ENCODE measurements around the gene ERCC1.
A peak's percentile ranks its signal among the peaks of the same experiment; 100 is the strongest.

Gene ERCC1

GRCh38 chr19:45423589-45424190 lies at the start of gene ERCC1:
Gene ERCC1, minus strand, starts transcription at chr19:45423917. Its CDS starts 543 bp downstream, at chr19:45423374.
- DNase-seq (ENCODE audit: low spot score), result peak; percentile 95

- DNase-seq (ENCODE audit: low spot score), result no peak
These were observed 49.6 kb upstream of the ERCC1 start for GRCh38 chr19:45473367-45473681.

- peak; percentile 24 for DNase-seq (ENCODE audit: low spot score)
These were observed 49.0 kb upstream of the ERCC1 start for GRCh38 chr19:45472563-45473366.

GRCh38 chr19:45471931-45472562 lies 48.3 kb upstream of the ERCC1 start:
- no peak for DNase-seq (ENCODE audit: low spot score)

DNA sequence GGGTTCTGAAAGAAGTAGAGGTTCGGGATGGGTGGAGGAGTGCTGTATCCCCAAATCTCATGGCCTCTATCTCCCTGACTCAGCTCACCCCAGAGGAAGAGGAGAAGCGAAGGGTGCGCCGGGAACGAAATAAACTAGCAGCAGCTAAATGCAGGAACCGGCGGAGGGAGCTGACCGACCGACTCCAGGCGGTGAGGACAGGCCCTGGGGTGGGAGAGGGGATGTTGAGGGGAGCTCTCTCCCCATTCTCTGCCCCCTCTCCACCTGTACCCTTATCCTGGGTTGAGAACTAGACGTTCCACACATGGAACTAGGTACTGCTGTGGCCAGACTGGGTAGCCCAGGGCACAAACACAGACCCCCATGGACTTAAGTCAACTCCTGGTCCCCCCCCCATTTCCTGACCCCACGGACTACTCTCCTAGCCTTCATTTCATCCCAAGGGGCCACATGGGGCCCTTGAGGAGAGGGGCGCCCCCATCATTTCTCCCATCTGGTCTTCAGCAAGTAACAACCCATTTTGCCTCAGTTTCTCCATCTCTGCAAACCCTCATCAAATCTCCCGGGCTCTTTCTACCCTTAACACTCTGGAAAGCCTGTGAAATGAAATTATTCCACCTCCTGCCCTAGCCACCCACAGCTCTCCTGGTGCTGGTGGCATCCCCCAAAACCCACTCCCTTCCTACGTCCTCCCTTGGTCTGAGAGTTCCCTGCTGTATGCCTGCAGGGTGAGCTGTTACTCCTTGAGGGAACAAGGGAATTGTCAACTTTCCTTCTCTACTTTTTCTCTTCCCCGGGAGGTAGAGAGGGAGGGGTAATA lies 47.6 kb upstream of the ERCC1 start:
- no peak for DNase-seq (ENCODE audit: low spot score)

DNA sequence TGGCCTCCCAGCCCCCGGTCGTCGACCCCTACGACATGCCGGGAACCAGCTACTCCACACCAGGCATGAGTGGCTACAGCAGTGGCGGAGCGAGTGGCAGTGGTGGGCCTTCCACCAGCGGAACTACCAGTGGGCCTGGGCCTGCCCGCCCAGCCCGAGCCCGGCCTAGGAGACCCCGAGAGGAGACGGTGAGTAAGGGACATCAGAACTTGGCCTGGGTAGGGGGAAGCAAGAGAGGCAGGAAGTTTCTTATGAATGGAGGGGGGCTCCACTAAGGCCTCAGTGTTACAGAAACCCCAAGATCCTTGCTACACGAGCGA lies 47.0 kb upstream of the ERCC1 start:
- no peak for DNase-seq (ENCODE audit: low spot score)

DNA sequence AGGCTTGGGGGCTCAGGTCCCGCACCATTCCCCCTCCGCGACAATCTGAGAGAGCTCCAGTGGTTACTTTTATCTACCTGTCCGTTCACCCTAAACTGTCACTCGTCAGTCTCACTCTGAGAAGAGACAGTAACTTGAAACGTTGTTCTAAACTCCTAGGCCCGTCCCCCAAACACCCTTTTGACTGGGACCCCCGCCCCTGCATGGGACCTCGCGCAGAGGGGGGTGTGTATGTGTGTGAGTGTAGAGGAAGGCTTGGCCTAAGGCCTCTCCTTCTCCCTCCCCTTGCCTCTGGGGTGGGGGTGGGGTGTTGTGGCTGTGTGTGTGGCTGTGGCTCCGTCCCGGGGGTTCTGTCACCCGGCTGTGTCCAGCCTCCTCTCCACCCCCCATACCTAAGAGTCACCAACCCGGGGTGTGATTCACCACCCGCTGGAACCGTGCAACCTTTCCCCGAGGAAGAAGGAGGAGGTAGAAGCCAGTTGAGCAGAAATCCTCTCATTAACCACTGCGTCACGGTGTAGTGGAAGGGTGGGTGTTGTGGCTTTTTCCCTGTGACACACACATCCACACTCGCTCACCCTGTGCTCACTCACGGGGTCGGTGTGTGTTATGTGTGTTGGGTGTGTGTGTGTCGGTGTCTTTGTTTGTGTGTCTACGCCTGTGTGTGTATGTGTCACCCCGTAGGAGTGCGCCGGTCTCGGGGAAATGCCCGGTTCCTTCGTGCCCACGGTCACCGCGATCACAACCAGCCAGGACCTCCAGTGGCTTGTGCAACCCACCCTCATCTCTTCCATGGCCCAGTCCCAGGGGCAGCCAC lies 46.4 kb upstream of the ERCC1 start:
- DNase-seq (ENCODE audit: low spot score), result peak; percentile 44

DNA sequence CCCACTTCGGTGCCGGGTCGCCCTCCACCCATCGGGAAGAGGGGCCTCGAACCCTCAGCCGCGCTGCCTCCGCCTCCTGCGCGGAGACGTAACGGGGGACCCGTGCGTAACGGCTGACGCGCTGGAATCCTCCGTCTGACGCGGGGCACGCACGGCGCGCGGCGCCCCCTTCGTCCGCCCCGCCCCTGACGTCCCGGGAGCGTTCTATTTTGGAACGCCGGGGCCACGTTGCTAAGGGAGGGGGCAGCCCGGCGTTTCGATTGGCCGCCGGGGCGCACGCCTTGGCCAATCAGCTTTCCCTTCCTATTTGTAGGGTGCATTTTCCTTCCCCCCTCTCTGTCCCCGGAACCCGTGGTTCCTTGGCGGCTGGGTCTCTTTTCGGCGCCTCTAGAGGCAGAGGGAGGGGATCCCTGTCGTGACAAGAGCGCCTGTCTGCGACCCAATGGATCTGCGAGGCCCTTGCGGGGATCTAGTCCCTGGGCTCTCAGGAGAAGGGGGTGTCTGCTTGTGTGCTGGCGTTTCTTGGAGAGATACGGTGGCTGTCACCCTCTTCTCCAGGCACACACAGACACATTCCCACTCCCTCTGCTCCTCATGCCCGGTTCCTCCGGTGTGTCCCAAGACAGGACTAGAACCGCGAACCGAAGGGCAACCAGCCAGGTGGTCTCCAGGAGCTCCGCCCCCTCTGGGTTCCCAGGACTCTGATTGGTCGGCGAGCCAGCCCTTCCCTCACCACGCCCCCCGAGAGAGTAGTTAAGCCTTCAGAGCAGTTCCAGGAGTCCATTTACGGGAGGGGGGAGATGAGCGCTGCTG lies 45.6 kb upstream of the ERCC1 start:
- peak; percentile 78 for DNase-seq (ENCODE audit: low spot score)

DNA sequence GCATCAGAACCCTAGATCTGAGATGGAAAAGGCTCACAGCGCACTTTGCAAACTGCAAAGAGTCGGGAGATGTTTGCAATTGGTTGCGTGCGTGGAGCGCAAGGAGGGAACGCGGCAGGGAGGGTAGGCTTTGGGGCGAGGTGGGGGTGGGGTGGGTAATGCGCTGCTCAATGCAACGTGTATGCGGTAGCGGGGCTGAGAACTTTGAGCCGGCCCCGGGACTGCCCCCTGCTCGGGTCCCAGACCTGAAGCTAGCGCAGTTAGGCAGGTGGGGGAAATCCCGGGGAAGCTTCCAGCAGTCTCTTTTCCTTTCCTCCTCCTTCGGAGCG lies 45.0 kb upstream of the ERCC1 start:
- DNase-seq (ENCODE audit: low spot score), result no peak

GRCh38 chr19:45468159-45468651 lies 44.5 kb upstream of the ERCC1 start:
- DNase-seq (ENCODE audit: low spot score), result peak; percentile 14

- peak; percentile 95 for DNase-seq (ENCODE audit: low spot score)
These were observed 43.9 kb upstream of the ERCC1 start, which contains the start of gene FOSB for GRCh38 chr19:45467456-45468158. Gene FOSB, plus strand, starts transcription at chr19:45467996. Its CDS starts 591 bp downstream, at chr19:45468587.

- peak; percentile 12 for DNase-seq (ENCODE audit: low spot score)
These were observed 43.4 kb upstream of the ERCC1 start for GRCh38 chr19:45467115-45467455.

DNA sequence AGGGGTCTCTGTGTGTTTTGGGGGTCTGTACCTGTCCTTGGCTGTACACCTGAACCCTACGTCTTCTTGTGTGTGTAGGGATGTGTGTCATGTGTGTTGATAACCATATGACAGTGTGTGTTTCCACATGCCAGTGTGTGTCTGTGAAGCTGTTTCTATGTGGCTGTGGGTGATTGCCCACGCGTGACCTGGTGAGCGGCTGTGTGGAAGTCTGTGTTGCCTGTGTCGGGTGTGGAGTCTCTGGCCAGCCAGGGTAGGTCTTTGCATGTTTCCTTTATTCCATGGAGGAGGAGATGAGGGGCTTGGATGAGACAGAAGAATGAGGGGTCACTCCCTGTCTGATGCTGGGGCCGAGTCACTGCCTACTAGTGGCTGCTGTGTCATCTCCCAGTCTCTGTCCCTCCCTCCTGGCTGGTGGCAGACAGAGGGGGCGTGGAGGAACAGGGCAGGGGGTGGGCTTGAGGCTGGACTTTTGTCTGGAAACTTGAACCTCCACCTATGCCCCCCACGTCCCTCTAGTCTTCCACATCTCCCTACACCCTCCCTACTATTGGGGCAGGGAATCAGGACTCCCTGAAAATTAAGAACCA lies 41.2 kb upstream of the ERCC1 start:
- DNase-seq (ENCODE audit: low spot score), result no peak

- no peak for DNase-seq (ENCODE audit: low spot score)
These were observed 40.6 kb upstream of the ERCC1 start for GRCh38 chr19:45464274-45464673.

DNA sequence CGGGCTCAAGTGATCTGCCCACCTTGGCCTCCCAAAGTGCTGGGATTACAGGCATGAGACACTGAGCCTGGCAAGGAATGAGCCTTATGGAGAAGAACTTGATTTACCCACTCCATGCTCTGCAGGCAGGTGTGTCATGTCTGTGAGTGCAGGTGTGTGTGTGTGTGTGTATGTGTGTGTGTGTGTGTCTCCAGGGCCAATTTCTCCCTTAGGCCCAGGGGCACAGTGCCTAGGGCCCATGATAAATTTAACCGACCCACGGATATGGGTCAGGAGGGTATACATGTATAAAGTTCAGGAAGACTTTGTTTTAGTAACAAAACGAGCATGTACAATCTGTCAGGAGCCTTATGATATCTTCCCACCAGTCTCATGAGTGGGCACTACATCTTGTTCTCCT lies 39.5 kb upstream of the ERCC1 start:
- no peak for DNase-seq (ENCODE audit: low spot score)

- DNase-seq (ENCODE audit: low spot score), result no peak
These were observed 38.5 kb upstream of the ERCC1 start for GRCh38 chr19:45462174-45462573.

- DNase-seq (ENCODE audit: low spot score), result no peak
These were observed 37.2 kb upstream of the ERCC1 start for GRCh38 chr19:45460807-45461347.

DNA sequence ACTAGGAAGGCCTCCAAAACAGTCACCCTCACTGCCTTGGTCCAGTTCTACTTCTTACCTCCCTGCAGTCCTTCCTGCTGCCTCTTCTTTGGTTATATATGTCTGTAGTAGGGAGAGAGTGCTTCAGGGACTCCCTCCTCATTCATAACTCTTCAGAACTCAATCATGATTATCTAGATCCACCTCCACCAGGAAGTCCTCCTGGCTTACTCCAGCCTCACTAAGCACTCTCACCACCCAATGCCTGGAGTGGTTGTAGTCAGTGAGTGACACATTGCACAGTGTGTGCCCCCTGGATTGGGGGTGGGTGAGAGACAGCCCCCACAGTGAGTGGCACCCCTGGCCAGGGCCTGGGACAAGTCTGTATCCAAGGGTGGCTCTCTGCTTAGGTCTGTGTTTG lies 34.1 kb upstream of the ERCC1 start:
- no peak for DNase-seq (ENCODE audit: low spot score)

DNA sequence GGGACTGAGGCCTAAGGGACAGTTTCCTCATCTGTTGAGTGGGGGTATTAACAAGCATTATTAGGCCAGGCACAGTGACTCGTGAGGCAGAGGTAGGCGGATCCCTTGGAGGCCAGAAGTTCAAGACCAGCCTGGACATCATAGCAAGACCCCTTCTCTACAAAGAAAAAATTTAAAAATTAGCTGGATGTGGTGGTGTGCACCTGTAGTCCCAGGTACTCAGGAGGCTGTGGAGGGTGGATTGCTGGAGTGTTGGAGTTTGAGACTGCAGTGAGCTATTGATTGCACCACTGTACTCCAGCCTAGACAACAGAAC lies 32.7 kb upstream of the ERCC1 start:
- no peak for DNase-seq (ENCODE audit: low spot score)

All from AG20443 (cell line).